ENCODE results near the gene CAPZB. TPM values are rescaled to one million over a fixed set of nuclear protein-coding genes. Genes with fewer than 3 reads are reported as not detected.

The CAPZB gene
- total and polyA plus RNA-seq, 2 donors (not counting 3 experiments of a cell fraction or from before 2014, with no cell fraction given) = 196 to 347 TPM

DNA sequence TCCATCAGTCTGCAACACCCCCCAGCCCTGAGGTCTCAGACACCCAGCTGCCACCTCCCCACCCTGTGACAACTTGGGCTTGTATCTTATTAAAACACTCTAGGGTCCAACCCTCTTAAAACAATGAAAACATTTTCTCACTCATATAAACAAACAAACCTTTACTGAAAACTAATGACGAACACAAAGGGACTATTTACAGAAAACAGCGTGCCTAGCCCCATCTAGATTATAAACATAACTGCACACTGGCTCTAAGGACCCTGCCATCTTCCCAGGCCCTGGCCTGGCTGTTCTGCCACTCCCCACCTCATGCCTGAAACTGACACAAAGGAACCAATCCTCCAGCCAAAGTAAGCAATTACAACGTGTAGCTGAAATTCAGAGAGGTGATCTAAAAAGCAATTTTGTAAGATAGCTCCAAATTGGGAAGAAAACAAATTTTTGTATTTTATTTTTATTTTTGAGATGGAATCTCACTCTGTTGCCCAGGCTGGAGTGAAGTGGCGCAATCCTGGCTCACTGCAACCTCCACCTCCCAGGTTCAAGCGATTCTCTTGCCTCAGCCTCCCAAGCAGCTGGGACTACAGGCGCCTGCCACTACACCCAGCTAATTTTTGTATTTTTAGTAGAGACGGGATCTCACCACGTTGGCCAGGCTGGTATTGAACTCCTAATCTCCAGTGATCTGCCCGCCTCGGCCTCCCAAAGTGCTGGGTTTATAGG, 40.9 kb downstream of the CAPZB start:
- Histone ChIP-seq H3K4me1 (ENCODE audit: control insufficient read depth, extremely low read depth, insufficient read depth, low read length) (peaks cover 43% of the 10 kb centered on the region), H3K4me2 (ENCODE audit: insufficient read depth, low read length) (no peak overlapping the region), H3K79me2 (ENCODE audit: control insufficient read depth, insufficient read depth, low read length) (peaks cover 83% of the 10 kb centered on the region), H2AFZ (ENCODE audit: low read depth, low read length) (no peak overlapping the region), H3K9me3 (replicated peaks; ENCODE audit: control insufficient read depth, insufficient read depth, low read length) (no peaks in the 10 kb centered on the region), H3K27ac (ENCODE audit: insufficient read depth, low read depth, low read length) (no peak overlapping the region), H3K4me3 (replicated peaks in 1 of 3; ENCODE audit: insufficient read depth in 1 of 3, low read depth in 1 of 3, low read length in 3 of 3) (no peak overlapping the region), H3K9ac (replicated peaks; ENCODE audit: extremely low read depth, insufficient read depth, low read length) (no peak overlapping the region), H3K36me3 (ENCODE audit: control insufficient read depth in 2 of 2, extremely low read depth in 1 of 2, insufficient read depth in 2 of 2, low read length in 2 of 2) (no peaks in the 10 kb centered on the region), H3K9me1 (replicated peaks; ENCODE audit: control insufficient read depth, extremely low read depth, insufficient read depth, low read length) (no peaks in the 10 kb centered on the region), H4K20me1 (replicated peaks; ENCODE audit: control insufficient read depth, extremely low read depth, insufficient read depth, low read length) (peaks cover 3% of the 10 kb centered on the region), H3K27me3 (ENCODE audit: control insufficient read depth in 2 of 2, insufficient read depth in 2 of 2, low read length in 2 of 2) (no peaks in the 10 kb centered on the region)
- no TSS peak for BruUV-seq (replicated peaks)
- FAIRE-seq (no peak), DNase-seq (ENCODE audit: low read depth, low spot score) (no peak)
- ChIA-PET CTCF (no interaction called here), POLR2A (no interaction called here)
- intact Hi-C loops (cut with micrococcal nuclease) = no loop called here
- dilution Hi-C loops (cut with MboI; ENCODE audit: extremely low pct_ligation_motif_present, low sequenced_read_pairs) = no loop called here
- TF ChIP-seq EZH2 (IDR thresholded peaks at IDR 0.05; ENCODE audit: borderline replicate concordance, low read depth, low read length, severe bottlenecking) (no peak), POLR2AphosphoS5 (IDR thresholded peaks at IDR 0.05; ENCODE audit: insufficient read depth, low read depth, low read length) (no peak), JUN (IDR thresholded peaks at IDR 0.05; ENCODE audit: borderline replicate concordance, insufficient read depth, insufficient read length, low read depth) (no peak)

DNA sequence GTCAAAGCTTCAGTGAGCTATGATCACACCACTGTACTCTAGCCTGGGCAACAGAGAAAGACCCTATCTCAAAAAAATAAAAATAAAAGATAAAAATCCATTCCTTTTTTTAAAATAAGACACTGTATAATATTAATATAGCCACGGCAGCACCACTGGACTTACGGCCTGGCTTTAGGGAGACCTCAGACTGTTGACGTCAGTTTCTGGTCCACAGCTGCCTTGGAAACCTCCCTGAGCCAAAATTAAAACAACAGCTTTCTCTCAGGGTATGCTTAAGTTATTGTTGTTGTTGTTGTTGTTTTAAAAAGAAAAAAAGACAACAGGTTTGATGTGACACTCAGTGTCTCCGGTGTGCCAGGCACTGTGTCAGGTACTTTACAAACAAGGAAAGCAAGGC, 42.0 kb downstream of the CAPZB start:
- Histone ChIP-seq H3K4me1 (ENCODE audit: control insufficient read depth, extremely low read depth, insufficient read depth, low read length) (peaks cover 41% of the 10 kb centered on the region), H3K4me3 (replicated peaks in 1 of 3; ENCODE audit: insufficient read depth in 1 of 3, low read depth in 1 of 3, low read length in 3 of 3) (no peak overlapping the region), H3K79me2 (ENCODE audit: control insufficient read depth, insufficient read depth, low read length) (peaks cover 83% of the 10 kb centered on the region), H3K27ac (ENCODE audit: insufficient read depth, low read depth, low read length) (no peak overlapping the region), H3K9me1 (replicated peaks; ENCODE audit: control insufficient read depth, extremely low read depth, insufficient read depth, low read length) (no peaks in the 10 kb centered on the region), H3K4me2 (ENCODE audit: insufficient read depth, low read length) (no peak overlapping the region), H3K9ac (replicated peaks; ENCODE audit: extremely low read depth, insufficient read depth, low read length) (no peak overlapping the region), H3K9me3 (replicated peaks; ENCODE audit: control insufficient read depth, insufficient read depth, low read length) (no peaks in the 10 kb centered on the region), H2AFZ (ENCODE audit: low read depth, low read length) (no peak overlapping the region), H4K20me1 (replicated peaks; ENCODE audit: control insufficient read depth, extremely low read depth, insufficient read depth, low read length) (peaks cover 3% of the 10 kb centered on the region), H3K36me3 (ENCODE audit: control insufficient read depth in 2 of 2, extremely low read depth in 1 of 2, insufficient read depth in 2 of 2, low read length in 2 of 2) (no peaks in the 10 kb centered on the region), H3K27me3 (ENCODE audit: control insufficient read depth in 2 of 2, insufficient read depth in 2 of 2, low read length in 2 of 2) (no peaks in the 10 kb centered on the region)
- FAIRE-seq = no peak
- DNase-seq (ENCODE audit: low read depth, low spot score) = no peak
- ChIA-PET POLR2A (no interaction called here), CTCF (interaction anchor here (1.2 kb wide), 1 partner anchor 52 kb away, joined by 3 read pairs; no protein-coding TSS in a partner anchor)
- TF ChIP-seq, protein P1, sequence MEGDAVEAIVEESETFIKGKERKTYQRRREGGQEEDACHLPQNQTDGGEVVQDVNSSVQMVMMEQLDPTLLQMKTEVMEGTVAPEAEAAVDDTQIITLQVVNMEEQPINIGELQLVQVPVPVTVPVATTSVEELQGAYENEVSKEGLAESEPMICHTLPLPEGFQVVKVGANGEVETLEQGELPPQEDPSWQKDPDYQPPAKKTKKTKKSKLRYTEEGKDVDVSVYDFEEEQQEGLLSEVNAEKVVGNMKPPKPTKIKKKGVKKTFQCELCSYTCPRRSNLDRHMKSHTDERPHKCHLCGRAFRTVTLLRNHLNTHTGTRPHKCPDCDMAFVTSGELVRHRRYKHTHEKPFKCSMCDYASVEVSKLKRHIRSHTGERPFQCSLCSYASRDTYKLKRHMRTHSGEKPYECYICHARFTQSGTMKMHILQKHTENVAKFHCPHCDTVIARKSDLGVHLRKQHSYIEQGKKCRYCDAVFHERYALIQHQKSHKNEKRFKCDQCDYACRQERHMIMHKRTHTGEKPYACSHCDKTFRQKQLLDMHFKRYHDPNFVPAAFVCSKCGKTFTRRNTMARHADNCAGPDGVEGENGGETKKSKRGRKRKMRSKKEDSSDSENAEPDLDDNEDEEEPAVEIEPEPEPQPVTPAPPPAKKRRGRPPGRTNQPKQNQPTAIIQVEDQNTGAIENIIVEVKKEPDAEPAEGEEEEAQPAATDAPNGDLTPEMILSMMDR (IDR thresholded peaks at IDR 0.05; ENCODE audit: extremely low read depth in 1 of 2, insufficient read depth in 1 of 2, low read depth in 1 of 2, low read length in 2 of 2) = no peak
- no peak for TF ChIP-seq POLR2AphosphoS5 (IDR thresholded peaks at IDR 0.05; ENCODE audit: insufficient read depth, low read depth, low read length)
- TF ChIP-seq JUN (IDR thresholded peaks at IDR 0.05; ENCODE audit: borderline replicate concordance, insufficient read depth, insufficient read length, low read depth) = no peak
- TF ChIP-seq, protein P2, sequence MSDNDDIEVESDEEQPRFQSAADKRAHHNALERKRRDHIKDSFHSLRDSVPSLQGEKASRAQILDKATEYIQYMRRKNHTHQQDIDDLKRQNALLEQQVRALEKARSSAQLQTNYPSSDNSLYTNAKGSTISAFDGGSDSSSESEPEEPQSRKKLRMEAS (IDR thresholded peaks at IDR 0.05; ENCODE audit: insufficient read depth, insufficient read length) = no peak
- no peak for TF ChIP-seq MYC (IDR thresholded peaks at IDR 0.05; ENCODE audit: low read depth, low read length)
- TF ChIP-seq GATA2 (IDR thresholded peaks at IDR 0.05; ENCODE audit: insufficient read depth, insufficient read length, low read depth, low read length) = no peak
- TF ChIP-seq EZH2 (IDR thresholded peaks at IDR 0.05; ENCODE audit: borderline replicate concordance, low read depth, low read length, severe bottlenecking) = no peak
- no peak for TF ChIP-seq FOS (IDR thresholded peaks at IDR 0.05; ENCODE audit: borderline replicate concordance, insufficient read depth, low read length)
- intact Hi-C loops (cut with micrococcal nuclease) = no loop called here
- dilution Hi-C loops (cut with MboI; ENCODE audit: extremely low pct_ligation_motif_present, low sequenced_read_pairs) = no loop called here
- BruUV-seq (replicated peaks) = no TSS peak
